Trophoblast cell (in vitro differentiated cells and primary cell): ENCODE data around the gene FRMD8.

Source experiments
- DNase-seq, 2 donors: peaks; one replicate each; pipeline ENCODE4 v3.0.0-alpha.2; 2016
- H2AFZ ChIP-seq: 2 replicates; pipeline ENCODE4 v1.6.1; 2013; ENCODE audit warnings: low read length, moderate library complexity, mild to moderate bottlenecking; ENCODE audit not compliant: insufficient read depth, poor library complexity
- H2AK5ac ChIP-seq: 2 replicates; pipeline ENCODE4 v1.6.1; 2013; ENCODE audit warnings: mild to moderate bottlenecking, low read length
- H2BK120ac ChIP-seq: 2 replicates; pipeline ENCODE4 v1.6.1; 2013; ENCODE audit warnings: low read length, mild to moderate bottlenecking, moderate library complexity; ENCODE audit not compliant: insufficient read depth, poor library complexity
- H2BK12ac ChIP-seq: 2 replicates; pipeline ENCODE4 v1.6.1; 2013; ENCODE audit warnings: mild to moderate bottlenecking, low read length, moderate library complexity
- H2BK5ac ChIP-seq: 2 replicates; pipeline ENCODE4 v1.6.1; 2013; ENCODE audit warnings: low read length, low read depth, moderate library complexity, mild to moderate bottlenecking; ENCODE audit not compliant: poor library complexity
- H3K14ac ChIP-seq: 2 replicates; pipeline ENCODE4 v1.6.1; 2013; ENCODE audit warnings: mild to moderate bottlenecking, low read length
- H3K18ac ChIP-seq: 2 replicates; pipeline ENCODE4 v1.6.1; 2013; ENCODE audit warnings: mild to moderate bottlenecking, low read length
- H3K23ac ChIP-seq: 2 replicates; pipeline ENCODE4 v1.6.1; 2013; ENCODE audit warnings: low read length
- H3K27ac ChIP-seq: 2 replicates; pipeline ENCODE4 v1.5.1; 2013; ENCODE audit warnings: low read depth, mild to moderate bottlenecking, inconsistent platforms, low read length, moderate library complexity
- H3K27me3 ChIP-seq: 2 replicates; pipeline ENCODE4 v1.6.1; 2013; ENCODE audit warnings: inconsistent platforms, mild to moderate bottlenecking, low read length, moderate library complexity; ENCODE audit not compliant: insufficient read depth
- H3K36me3 ChIP-seq, 2 experiments: 1 replicate in 1 of 2; 2 replicates in 1 of 2; pipeline ENCODE4 v1.6.1; 2013; ENCODE audit warnings: low read length in 2 of 2, mild to moderate bottlenecking in 2 of 2, moderate library complexity in 1 of 2; ENCODE audit not compliant: insufficient read depth in 2 of 2, control insufficient read depth in 1 of 2
- H3K4ac ChIP-seq: 2 replicates; pipeline ENCODE4 v1.6.1; 2013; ENCODE audit warnings: low read depth, mild to moderate bottlenecking, low read length, moderate library complexity
- H3K4me1 ChIP-seq, 2 experiments: 1 replicate in 1 of 2; 2 replicates in 1 of 2; pipeline ENCODE4 v1.6.1; 2013; ENCODE audit warnings: low read length in 2 of 2, mild to moderate bottlenecking in 2 of 2, moderate library complexity in 1 of 2; ENCODE audit not compliant: insufficient read depth in 2 of 2, control insufficient read depth in 1 of 2
- H3K4me2 ChIP-seq: 2 replicates; pipeline ENCODE4 v1.6.1; 2013; ENCODE audit warnings: inconsistent platforms, mild to moderate bottlenecking, low read length, moderate library complexity
- H3K4me3 ChIP-seq: 2 replicates; pipeline ENCODE4 v1.5.1; 2013; ENCODE audit warnings: mild to moderate bottlenecking, low read depth, low read length, inconsistent platforms
- H3K79me1 ChIP-seq: one replicate; pipeline ENCODE4 v1.6.1; 2013; ENCODE audit warnings: low read length
- H3K79me2 ChIP-seq: 2 replicates; pipeline ENCODE4 v1.6.1; 2013; ENCODE audit warnings: low read length, mild to moderate bottlenecking; ENCODE audit not compliant: control insufficient read depth, insufficient read depth, poor library complexity
- H3K9ac ChIP-seq: 2 replicates; pipeline ENCODE4 v1.6.1; 2013; ENCODE audit warnings: mild to moderate bottlenecking, low read length
- H3K9me3 ChIP-seq: 2 replicates; pipeline ENCODE4 v1.6.1; 2013; ENCODE audit warnings: low read depth, mild to moderate bottlenecking, control low read depth, inconsistent platforms, low read length; ENCODE audit not compliant: insufficient read depth
- H4K12ac ChIP-seq: 2 replicates; pipeline ENCODE4 v1.6.1; 2013; ENCODE audit warnings: low read depth, mild to moderate bottlenecking, low read length, moderate library complexity
- H4K8ac ChIP-seq: 2 replicates; pipeline ENCODE4 v1.6.1; 2013; ENCODE audit warnings: low read depth, mild to moderate bottlenecking, low read length, moderate library complexity
- H4K91ac ChIP-seq: one replicate; pipeline ENCODE4 v1.6.1; 2013; ENCODE audit warnings: low read depth, mild to moderate bottlenecking, low read length, moderate library complexity
- WGBS: extraction: QIAGEN DNeasy Blood & Tissue Kit; methylation state at CpG from one replicate; pipeline ENCODE4 v1.1.7; 2013; ENCODE audit warnings: missing lambda C conversion rate; ENCODE audit not compliant: insufficient read length, insufficient coverage; ENCODE audit errors: extremely low coverage; 5-methylcytosine and 5-hydroxymethylcytosine counted together

FRMD8 gene

GRCh38 chr11:65419772-65420481, 33.5 kb downstream of the FRMD8 start:
- Histone ChIP-seq H3K4me1 (peaks cover 48 to 67% of the 10 kb centered on the region in 2 experiments), H3K27ac (peak overlapping the region; percentile 97), H2BK5ac (peak overlapping the region; percentile 93), H2AK5ac (peak overlapping the region; percentile 64), H4K8ac (peak overlapping the region; percentile 68), H3K23ac (no peak overlapping the region), H3K79me1 (peaks cover 57% of the 10 kb centered on the region), H3K36me3 (no peaks in the 10 kb centered on the region), H2BK12ac (peak overlapping the region; percentile 90), H3K27me3 (no peaks in the 10 kb centered on the region), H3K4me3 (no peak overlapping the region), H3K14ac (peak overlapping the region; percentile 78), H3K4me2 (peak overlapping the region; percentile 11), H3K4ac (peak overlapping the region; percentile 54), H3K79me2 (peaks cover 46% of the 10 kb centered on the region), H2BK120ac (peak overlapping the region; percentile 89), H2AFZ (no peak overlapping the region), H4K91ac (peak overlapping the region; percentile 100), H3K9ac (no peak overlapping the region), H3K18ac (peak overlapping the region; percentile 79), H4K12ac (no peak overlapping the region), H3K9me3 (no peaks in the 10 kb centered on the region)
- DNase-seq: peak; percentile 89 to 91
- whole genome bisulfite sequencing: no CpG with 5 or more reads among the region's 6 CpGs

GRCh38 chr11:65420506-65420905, 34.1 kb downstream of the FRMD8 start:
- peak overlapping the region; percentile 90 for H2BK12ac ChIP-seq
- peaks cover 57% of the 10 kb centered on the region for H3K79me1 ChIP-seq
- no peak overlapping the region for H3K18ac ChIP-seq
- no peak overlapping the region for H4K12ac ChIP-seq
- H2AFZ ChIP-seq: no peak overlapping the region
- H4K8ac ChIP-seq: peak overlapping the region; percentile 68
- H3K9me3 ChIP-seq: no peaks in the 10 kb centered on the region
- peak overlapping the region; percentile 89 for H2BK120ac ChIP-seq
- peak overlapping the region; percentile 78 for H3K14ac ChIP-seq
- peak overlapping the region; percentile 100 for H2BK5ac ChIP-seq
- peak overlapping the region; percentile 11 for H3K4me2 ChIP-seq
- H4K91ac ChIP-seq: peak overlapping the region; percentile 100
- no peak overlapping the region for H3K4me3 ChIP-seq
- peak overlapping the region; percentile 64 for H2AK5ac ChIP-seq
- H3K4ac ChIP-seq: peak overlapping the region; percentile 56
- no CpG with 5 or more reads among the region's 2 CpGs for WGBS
- peaks cover 48 to 69% of the 10 kb centered on the region in 2 experiments for H3K4me1 ChIP-seq
- H3K27me3 ChIP-seq: no peaks in the 10 kb centered on the region
- H3K23ac ChIP-seq: no peak overlapping the region
- DNase-seq: no peak
- H3K27ac ChIP-seq: peak overlapping the region; percentile 97
- peaks cover 47% of the 10 kb centered on the region for H3K79me2 ChIP-seq
- H3K36me3 ChIP-seq: no peaks in the 10 kb centered on the region
- H3K9ac ChIP-seq: no peak overlapping the region

DNA sequence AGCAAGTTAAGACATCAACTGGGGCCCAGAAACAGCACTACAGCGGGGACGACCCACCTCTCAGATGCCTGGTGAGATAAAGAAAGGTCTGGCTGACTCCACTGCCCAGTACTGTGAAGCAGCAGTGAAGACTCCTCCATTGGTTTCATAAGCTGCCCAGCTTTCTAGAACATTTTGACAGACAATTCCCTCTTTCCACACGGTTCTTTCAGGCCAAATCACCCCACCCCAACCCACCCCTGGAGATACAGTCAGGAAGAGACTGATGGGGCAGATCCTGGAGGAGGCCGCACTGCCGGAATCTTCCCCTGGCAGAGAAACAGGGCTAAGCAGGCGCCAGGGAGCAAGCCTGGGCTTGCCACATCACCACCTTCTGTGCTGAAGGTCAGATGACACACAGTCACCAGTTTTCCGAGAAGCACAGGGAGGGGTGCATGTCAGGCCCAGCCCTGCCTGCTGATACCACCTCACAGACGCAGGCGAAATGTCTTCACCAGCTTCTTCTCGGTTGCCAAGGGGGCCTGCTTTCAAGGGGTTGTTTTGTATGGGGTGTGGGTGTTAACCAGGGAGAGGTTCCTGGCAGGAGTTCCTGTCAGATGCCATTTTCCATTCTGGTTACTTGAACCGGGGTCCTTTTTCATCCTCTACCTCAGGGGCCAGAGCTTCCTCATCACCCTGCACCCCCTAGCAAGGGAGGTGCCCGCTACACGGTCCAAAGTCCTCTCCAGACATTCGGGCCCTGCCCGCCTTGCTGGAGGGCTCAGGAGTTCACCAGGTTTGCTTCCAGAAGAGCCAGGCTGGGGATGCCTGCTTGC, 34.7 kb downstream of the FRMD8 start:
- no CpG with 5 or more reads among the region's 15 CpGs for WGBS
- H3K9me3 ChIP-seq: no peaks in the 10 kb centered on the region
- H3K23ac ChIP-seq: no peak overlapping the region
- peak overlapping the region; percentile 97 for H3K14ac ChIP-seq
- peak overlapping the region; percentile 99 for H2AK5ac ChIP-seq
- peaks cover 48 to 66% of the 10 kb centered on the region in 2 experiments for H3K4me1 ChIP-seq
- peak overlapping the region; percentile 99 for H3K4ac ChIP-seq
- peak overlapping the region; percentile 93 for H2BK12ac ChIP-seq
- H4K8ac ChIP-seq: peak overlapping the region; percentile 76
- peak overlapping the region; percentile 99 for H2BK120ac ChIP-seq
- peak overlapping the region; percentile 100 for H2BK5ac ChIP-seq
- peak; percentile 98 to 99 for DNase-seq
- peak overlapping the region; percentile 81 for H3K4me2 ChIP-seq
- H3K79me1 ChIP-seq: peaks cover 57% of the 10 kb centered on the region
- no peaks in the 10 kb centered on the region for H3K27me3 ChIP-seq
- peaks cover 47% of the 10 kb centered on the region for H3K79me2 ChIP-seq
- H3K18ac ChIP-seq: peak overlapping the region; percentile 89
- peak overlapping the region; percentile 82 for H4K12ac ChIP-seq
- no peak overlapping the region for H2AFZ ChIP-seq
- no peak overlapping the region for H3K9ac ChIP-seq
- H3K36me3 ChIP-seq: no peaks in the 10 kb centered on the region
- peak overlapping the region; percentile 100 for H4K91ac ChIP-seq
- H3K27ac ChIP-seq: peak overlapping the region; percentile 97
- no peak overlapping the region for H3K4me3 ChIP-seq

DNA sequence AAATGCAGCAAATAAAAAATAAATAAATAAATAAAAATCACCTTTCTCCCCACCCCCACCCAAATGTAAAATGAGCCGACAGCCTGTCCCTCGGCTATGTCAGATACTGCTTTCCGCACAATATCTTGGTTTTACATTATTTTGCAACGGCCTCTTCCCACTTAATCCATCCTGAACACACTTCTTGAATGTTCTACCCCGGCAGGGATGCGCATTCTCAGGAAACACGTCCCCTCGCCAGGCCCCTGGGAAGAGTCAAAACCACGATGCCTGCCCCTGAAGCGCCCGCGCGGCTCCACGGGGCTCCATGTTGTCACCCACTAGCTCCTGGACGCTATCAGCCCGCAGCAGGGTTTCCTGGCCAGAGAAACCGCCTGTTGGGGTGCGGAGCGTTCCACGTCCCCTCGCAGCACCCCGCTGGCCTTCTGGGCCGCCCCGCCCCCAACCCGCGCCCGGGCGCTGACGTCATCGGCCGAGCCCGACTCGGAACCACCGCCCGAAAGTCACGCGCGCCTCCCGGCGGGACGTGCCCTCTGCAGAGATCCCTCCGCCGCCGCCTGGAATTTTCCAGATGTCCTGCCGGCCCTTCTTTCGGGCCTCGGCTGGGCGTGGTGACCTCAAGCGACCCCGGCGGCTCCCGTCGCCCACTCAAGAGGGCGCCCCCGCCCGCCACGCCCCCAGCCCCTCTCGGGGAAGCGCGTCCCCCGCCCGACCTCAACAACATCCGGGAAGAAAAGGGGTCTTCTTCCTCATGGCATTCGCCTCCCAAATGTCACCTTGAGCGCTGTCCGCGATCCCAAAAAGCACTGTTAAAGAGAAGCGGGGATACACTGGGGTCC, 35.6 kb downstream of the FRMD8 start:
- H3K4me2 ChIP-seq: peak overlapping the region; percentile 81
- peak overlapping the region; percentile 97 for H2BK12ac ChIP-seq
- DNase-seq: peak; percentile 94 to 98
- H3K27ac ChIP-seq: peak overlapping the region; percentile 97
- H2BK120ac ChIP-seq: peak overlapping the region; percentile 99
- H3K36me3 ChIP-seq: peaks cover under 1 to 1% of the 10 kb centered on the region in 2 experiments
- peak overlapping the region; percentile 92 for H2AK5ac ChIP-seq
- peak overlapping the region; percentile 98 for H4K8ac ChIP-seq
- peak overlapping the region; percentile 81 for H3K9ac ChIP-seq
- H3K18ac ChIP-seq: peak overlapping the region; percentile 98
- H3K79me2 ChIP-seq: peaks cover 48% of the 10 kb centered on the region
- peak overlapping the region; percentile 98 for H4K12ac ChIP-seq
- no peaks in the 10 kb centered on the region for H3K27me3 ChIP-seq
- peak overlapping the region; percentile 64 for H3K4me3 ChIP-seq
- no peak overlapping the region for H3K23ac ChIP-seq
- peak overlapping the region; percentile 99 for H3K4ac ChIP-seq
- H3K9me3 ChIP-seq: no peaks in the 10 kb centered on the region
- peaks cover 55% of the 10 kb centered on the region for H3K79me1 ChIP-seq
- peak overlapping the region; percentile 100 for H4K91ac ChIP-seq
- H3K4me1 ChIP-seq: peaks cover 44 to 65% of the 10 kb centered on the region in 2 experiments
- no CpG with 5 or more reads among the region's 68 CpGs for WGBS
- peak overlapping the region; percentile 99 for H3K14ac ChIP-seq
- H2AFZ ChIP-seq: peak overlapping the region; percentile 81
- H2BK5ac ChIP-seq: peak overlapping the region; percentile 100
